NOMO-1 treated with DMSO at 0.1 percent for 48 hours (cell line): Measurements from ENCODE around the gene CCDC85A.
A peak's percentile ranks its signal among the peaks of the same experiment; 100 is the strongest.
"Not testable (repeated sequence)": the region's sequence is repeated elsewhere in the genome, so short reads cannot be mapped to it uniquely, and the experiment has no call there.

Experiments
- DNase-seq: peaks from one replicate; lab custom pipeline; 2025; ENCODE audit not compliant: unreplicated experiment; lab: John Stamatoyannopoulos, UW

The CCDC85A gene

GRCh38 chr2:56183643-56184499 lies at the start of gene CCDC85A:
CCDC85A (plus strand) TSS chr2:56183990; CDS start chr2:56184625, 635 bp downstream.
- peak; percentile 59 for DNase-seq

- no peak for DNase-seq
Observed at GRCh38 chr2:56134861-56135260, 48.9 kb upstream of the CCDC85A start.

- not testable (repeated sequence) for DNase-seq
Observed at GRCh38 chr2:56142497-56143061, 41.2 kb upstream of the CCDC85A start.

- DNase-seq, result no peak
Observed at GRCh38 chr2:56147907-56148306, 35.9 kb upstream of the CCDC85A start.

- no peak for DNase-seq
Observed at GRCh38 chr2:56148825-56149224, 35.0 kb upstream of the CCDC85A start.

- no peak for DNase-seq
Observed at GRCh38 chr2:56151841-56152240, 31.9 kb upstream of the CCDC85A start.

- no peak for DNase-seq
Observed at GRCh38 chr2:56155188-56155587, 28.6 kb upstream of the CCDC85A start.

GRCh38 chr2:56159875-56160274 lies 23.9 kb upstream of the CCDC85A start:
- not testable (repeated sequence) for DNase-seq

- DNase-seq, result no peak
Observed at GRCh38 chr2:56167616-56168562, 15.9 kb upstream of the CCDC85A start.

GRCh38 chr2:56169521-56169920 lies 14.3 kb upstream of the CCDC85A start:
- no peak for DNase-seq

GRCh38 chr2:56170504-56170903 lies 13.3 kb upstream of the CCDC85A start:
- no peak for DNase-seq

GRCh38 chr2:56170988-56171387 lies 12.8 kb upstream of the CCDC85A start:
- no peak for DNase-seq

GRCh38 chr2:56175779-56176178 lies 8.0 kb upstream of the CCDC85A start:
- no peak for DNase-seq

- no peak for DNase-seq
Observed at GRCh38 chr2:56177420-56178220, 6.2 kb upstream of the CCDC85A start.

- DNase-seq, result no peak
Observed at GRCh38 chr2:56179931-56180330, 3.9 kb upstream of the CCDC85A start.

GRCh38 chr2:56182420-56182819 lies 1.4 kb upstream of the CCDC85A start:
- no peak for DNase-seq

GRCh38 chr2:56184500-56185011 lies 766 bp downstream of the CCDC85A start:
- DNase-seq, result no peak

GRCh38 chr2:56185101-56185581 lies 1.4 kb downstream of the CCDC85A start:
- DNase-seq, result no peak

- no peak for DNase-seq
Observed at GRCh38 chr2:56185582-56186046, 1.8 kb downstream of the CCDC85A start.

- no peak for DNase-seq
Observed at GRCh38 chr2:56191617-56192016, 7.8 kb downstream of the CCDC85A start.
